ENCODE results near the gene SLC16A14.

GRCh38 chr2:230043025-230043424 lies 25.7 kb downstream of the SLC16A14 start:
- TF ChIP-seq TAF1 (IDR thresholded peaks at IDR 0.05; ENCODE audit: borderline replicate concordance, low read depth, low read length): no peak
- TF ChIP-seq POLR2A (IDR thresholded peaks at IDR 0.05; ENCODE audit: low read depth, low read length): no peak
- TF ChIP-seq POLR2AphosphoS5 (IDR thresholded peaks at IDR 0.05; ENCODE audit: low read depth, low read length): no peak
